Stimulated activated CD8-positive, alpha-beta memory T cell treated with anti-CD3 and anti-CD28 coated beads, Interleukin-4, amount 100 ng/mL, for 48 hours (primary cell): ENCODE data around the gene SCAI.
"Not testable (repeated sequence)": the region's sequence is repeated elsewhere in the genome, so short reads cannot be mapped to it uniquely, and the experiment has no call there.

ENCODE experiments used
- DNase-seq: peaks from one replicate; pipeline ENCODE4 v3.0.0-alpha.2; 2020

Gene SCAI

DNA sequence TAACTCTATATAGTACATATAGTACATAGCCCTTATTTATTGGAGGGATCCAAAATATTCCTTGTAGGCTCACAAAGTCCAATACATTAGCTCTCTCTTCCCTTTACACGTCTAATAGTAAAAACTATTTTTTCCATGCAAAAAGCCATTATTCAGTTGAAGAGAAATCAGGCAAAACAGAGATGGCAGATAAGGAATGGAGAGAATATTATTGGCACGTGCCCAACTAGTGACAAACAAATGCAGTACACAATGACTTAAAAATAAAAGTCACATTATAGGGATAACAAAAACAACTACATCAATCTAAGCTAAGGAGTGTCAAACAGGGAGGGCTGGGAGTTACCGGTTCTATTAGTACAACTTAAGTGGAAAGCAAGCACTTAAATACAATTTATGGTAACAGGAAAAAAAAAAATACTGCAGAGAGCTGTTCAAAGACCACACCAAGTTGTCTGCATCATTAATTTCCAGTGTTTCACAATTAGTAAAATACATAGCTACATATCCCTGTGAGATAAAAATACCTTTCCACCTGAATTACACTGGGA, 4.1 kb upstream of the SCAI start:
- no peak for DNase-seq

DNA sequence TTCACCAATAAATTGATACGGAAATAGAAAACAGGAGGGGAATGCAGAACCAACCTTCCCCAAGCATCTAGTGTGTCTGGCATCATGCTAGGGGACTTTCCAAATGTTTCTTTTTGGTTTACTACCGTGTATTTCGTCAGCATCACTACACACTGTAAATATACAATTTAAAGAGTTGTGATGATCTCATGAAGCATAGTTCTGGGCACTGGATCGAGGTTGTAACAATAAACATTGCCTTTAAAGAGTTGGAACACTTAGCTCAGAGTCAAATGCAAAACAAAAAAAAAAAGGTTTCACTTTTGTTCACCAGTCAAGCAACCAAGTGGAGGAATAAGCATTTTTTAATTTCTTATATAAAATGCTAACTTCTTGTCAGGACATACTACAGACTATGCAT, 2.9 kb upstream of the SCAI start:
- DNase-seq: no peak

DNA sequence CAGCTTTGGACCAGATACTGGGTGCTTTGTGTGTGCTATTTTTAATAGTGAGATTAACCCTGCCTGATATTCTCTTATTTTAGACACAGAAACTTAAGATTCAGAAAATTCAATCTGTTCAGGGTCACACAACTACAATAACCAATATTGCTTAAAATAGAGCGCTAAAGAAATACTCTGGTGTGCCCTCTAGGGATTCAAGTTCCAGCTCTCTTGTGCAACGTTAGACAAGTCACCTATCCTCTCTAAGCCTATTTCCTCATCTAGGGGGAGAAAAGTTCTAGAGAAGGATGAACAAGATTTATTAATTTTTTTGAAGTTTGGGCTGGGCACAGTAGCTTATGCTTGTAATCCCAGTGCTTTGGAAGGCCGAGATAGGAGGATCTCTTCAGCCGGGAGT, 2.1 kb upstream of the SCAI start:
- no peak for DNase-seq

DNA sequence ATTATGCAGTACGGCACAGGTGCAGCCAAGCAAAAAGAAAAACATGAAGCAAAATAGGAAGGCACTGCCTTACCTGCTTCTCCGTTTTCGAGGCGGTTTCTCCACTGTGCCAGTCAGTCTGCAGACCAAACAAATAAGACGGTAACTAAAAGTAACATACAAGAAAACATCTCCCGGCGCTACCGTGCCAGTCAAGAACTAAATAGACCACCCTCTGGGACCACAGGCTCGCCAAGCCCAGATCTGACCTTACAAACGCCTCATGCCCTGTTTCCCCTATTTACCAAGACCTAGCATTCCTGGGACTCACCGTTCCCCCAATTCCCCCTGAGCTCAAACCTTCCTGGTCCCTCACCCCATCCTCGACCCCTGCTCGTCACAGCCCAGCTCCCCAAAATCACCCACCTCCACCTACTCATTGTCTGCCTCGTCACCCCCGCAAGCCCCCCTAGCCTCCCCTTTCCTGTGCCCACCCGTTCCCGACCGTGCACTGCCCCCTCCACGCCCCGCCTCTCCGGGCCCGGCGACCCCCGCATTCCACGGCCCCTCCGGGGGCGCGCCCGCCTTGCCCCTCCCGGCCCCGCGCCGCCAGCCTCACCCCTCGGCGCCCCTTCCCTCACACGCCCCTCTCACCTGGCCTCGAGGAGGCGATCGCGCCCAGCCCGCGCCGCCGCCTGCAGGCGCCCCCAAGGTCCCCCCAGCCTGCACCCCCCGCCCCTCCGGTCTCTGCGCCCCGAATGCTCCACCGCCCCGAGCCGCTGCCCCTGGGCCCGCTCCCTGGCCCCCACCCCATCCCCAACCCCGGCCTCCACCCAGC, 560 bp downstream of the SCAI start:
- peak; percentile 31 for DNase-seq

DNA sequence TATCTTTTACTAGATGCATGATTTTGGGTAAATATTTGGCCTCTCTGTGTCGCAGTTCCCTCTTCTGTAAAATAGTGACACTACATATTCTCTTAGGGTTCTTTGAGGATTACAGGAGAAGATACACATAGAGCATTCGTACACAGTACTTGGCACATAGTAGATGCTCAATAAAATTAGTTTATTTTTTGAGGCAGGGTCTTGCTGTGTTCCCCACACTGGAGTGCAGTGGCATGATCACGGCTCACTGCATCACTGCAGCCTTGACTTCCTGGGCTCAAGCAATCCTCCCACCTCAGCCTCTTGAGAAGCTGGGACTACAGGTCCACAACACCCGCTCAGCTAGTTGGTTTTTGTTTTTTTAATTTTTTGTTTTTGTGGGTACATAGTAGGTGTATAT, 1.6 kb downstream of the SCAI start:
- no peak for DNase-seq

DNA sequence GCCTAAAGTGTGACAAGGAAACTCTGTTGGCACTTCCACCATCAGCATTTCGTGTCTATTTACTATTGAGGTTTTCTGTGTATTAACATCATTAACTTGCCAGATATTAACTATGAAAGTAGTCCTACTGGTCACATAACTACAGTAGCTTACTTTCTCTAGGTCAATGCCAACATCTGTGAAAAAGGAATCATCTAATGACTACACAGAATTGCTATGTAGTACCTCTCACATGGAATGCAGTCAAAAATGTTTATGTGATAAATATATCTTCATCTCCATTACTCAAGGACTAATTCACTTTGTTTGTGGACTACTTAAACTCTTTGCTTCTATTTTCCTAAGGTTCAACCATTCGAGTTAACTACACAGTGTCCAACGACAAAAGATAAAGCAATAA, 2.1 kb downstream of the SCAI start:
- DNase-seq: no peak

DNA sequence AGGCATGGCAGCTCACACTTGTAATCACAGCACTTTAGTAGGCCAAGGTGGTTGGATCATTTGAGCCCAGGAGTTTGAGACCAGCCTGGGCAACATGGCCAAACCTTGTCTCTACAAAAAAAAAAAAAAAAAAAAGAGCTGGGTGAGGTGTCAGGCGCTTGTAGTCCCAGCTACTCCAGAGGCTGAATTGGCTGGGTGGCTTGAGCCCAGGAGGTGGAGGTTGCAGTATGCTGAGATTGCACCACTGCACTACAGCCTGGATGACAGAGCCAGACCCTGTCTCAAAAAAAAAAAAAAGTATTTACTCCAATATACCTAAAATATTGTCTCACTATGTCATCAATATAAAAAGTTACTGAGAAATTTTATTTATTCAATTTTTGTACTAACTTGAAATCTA, 2.8 kb downstream of the SCAI start:
- DNase-seq: no peak

DNA sequence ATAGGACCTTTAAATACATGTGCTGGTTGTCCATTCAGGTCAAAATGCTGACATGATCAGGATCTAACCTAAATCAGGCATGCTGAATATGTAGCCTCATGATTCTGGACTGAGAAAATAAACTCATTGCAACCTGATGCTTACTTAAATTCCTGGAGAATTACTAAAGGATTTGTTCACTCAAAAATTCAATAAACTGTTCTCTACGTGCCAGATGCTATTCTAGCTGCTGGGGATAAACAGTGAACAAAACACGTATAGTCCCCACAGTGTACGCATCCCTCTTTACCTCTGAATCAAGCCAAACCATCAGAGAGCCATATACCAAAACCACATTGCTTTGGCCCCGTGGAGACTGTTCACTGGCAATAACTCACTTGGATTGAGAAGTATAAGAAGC, 6.1 kb downstream of the SCAI start:
- no peak for DNase-seq

DNA sequence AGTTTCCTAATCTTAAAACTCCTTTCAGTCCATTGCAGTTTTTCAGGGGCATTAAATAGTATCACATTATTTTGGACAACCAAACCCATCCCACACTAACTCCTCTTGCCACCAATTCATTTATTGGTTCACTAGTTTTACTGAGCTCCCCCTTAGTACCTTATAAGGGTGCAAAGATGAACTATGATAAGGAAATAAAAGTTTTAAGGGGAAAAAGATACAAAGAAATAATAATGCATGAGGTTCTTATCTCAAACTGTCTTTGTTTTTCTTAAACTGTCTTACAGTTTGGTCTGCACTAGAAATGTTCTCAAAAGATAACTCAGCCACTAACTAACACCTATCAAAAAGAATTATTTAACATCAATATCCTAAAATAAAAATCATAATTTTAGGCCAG, 8.4 kb downstream of the SCAI start:
- no peak for DNase-seq

DNA sequence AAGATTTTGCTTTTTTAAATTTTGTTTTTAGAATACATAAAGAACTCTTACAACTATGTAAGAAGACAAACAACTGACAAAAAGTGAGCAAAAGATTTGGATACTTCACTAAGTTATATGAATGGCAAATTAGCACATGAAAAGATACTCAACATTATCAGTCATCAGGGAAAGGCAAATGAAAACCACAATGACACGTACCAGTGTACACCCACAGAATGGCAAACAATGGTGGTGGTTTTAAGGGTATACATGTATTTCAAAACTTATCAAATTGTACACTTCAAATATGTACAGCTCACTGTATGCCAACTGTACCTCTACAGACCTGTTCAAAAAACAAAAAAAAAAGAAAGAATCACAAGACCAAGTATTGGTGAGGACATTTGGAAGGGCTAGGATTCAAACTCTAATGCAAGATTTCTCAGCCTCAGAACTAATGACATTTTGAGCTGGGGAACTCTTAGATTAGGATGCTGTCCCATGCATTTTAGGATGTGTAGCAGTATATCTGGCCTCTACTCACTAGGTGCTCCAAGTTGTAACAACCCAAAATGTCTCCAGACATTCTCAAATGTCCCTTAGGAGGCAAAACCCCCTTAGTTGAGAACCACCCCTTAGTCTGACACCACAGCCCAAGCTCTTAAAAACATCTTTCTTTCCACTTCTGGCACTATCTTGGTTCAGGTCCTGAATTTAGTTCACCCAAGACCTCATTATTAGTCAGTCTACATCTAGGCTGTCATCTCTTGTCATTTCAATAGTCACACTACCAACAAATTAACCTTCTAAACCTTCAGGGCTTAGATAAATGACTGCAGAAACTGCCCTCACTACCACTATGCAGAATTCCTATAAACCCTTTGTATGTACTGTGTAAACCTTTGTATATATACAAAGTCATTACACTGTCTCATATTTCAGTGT, 9.7 kb downstream of the SCAI start:
- no peak for DNase-seq

DNA sequence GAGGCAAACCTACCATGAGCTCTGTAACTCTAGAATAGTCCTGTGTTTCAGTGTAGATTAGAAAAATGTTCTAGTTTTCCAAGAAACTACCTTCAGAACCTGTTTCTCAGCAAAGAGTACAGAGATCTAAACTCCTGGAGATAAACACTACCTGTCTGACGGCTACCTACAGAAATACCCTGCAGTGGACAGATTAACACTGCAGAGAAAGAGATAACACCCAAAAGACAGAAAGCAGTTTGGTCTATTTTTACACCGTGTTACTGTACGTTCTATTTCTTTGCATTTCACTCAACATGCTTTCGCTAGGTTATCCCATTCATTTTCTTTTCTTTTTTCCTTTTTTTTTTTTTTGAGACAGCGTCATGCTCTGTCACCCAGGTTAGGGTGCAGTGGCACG, 11.6 kb downstream of the SCAI start:
- DNase-seq: no peak

DNA sequence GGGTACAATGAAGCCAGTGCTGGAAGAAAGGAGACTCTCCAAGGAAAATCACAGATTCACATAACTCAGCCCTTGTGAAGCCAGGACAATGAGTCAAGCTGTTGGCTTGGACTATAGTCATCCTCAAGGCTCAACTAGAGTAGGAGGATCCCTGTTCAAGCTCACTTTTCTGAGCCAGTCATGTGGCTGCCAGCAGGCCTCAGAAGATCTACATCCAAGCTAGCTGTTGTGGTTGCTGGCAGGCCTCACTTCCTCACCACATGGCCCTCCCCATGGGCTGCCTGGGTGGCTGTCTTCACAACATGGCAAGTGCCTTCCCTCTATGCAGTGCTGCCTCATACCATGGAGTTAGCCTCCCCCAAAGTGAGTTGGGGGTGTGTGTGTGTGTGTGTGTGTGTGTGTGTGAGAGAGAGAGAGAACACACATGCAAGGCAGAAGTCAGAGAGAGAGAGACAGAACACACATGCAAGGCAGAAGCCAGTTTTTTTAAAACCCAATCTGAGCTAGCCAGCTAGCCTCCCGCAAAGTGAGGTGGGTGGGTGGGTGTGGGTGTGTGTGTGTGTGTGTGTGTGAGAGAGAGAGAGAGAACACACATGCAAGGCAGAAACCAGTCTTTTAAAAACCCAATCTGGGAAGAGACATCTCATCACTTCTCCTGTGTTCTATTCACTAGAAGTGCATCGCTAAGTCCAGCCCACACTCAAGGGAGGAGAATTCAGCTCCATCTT, 17.1 kb downstream of the SCAI start:
- DNase-seq: peak; percentile 79

DNA sequence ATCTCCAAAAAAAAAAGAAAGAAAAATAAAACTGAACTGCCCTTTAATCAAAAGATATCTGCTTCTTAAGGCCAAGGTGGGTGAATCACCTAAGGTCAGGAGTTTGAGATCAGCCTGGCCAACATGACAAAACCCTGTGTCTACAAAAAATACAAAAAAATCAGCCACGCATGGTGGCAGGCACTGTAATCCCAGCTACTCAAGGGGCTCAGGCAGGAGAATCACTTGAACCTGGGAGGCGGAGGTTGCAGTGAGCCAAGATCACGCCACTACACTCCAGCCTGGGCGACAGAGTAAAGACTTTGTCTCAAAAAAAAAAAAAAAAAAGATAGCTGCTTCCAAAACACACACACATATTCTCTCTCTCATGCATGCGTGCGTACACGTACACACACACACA, 17.8 kb downstream of the SCAI start:
- no peak for DNase-seq

DNA sequence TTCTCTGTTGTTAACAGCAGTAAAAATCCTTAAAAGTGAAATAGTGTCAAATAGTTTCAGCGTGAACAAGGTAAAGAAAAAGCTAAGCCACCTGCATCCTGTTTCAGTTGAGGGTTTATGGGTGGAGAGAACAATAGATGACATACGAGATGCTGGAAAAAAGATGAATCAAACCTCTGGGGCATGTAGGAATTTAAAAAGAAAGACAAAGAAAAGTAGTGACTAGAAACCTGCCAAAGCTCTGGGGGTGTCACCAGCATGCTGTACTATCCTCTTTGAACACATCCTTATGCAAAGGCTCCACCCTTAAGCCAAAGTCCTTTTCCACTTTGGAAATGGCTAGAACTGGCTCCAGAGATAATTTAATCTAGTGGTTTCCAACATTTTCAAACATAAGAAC, 22.2 kb downstream of the SCAI start:
- DNase-seq: no peak

DNA sequence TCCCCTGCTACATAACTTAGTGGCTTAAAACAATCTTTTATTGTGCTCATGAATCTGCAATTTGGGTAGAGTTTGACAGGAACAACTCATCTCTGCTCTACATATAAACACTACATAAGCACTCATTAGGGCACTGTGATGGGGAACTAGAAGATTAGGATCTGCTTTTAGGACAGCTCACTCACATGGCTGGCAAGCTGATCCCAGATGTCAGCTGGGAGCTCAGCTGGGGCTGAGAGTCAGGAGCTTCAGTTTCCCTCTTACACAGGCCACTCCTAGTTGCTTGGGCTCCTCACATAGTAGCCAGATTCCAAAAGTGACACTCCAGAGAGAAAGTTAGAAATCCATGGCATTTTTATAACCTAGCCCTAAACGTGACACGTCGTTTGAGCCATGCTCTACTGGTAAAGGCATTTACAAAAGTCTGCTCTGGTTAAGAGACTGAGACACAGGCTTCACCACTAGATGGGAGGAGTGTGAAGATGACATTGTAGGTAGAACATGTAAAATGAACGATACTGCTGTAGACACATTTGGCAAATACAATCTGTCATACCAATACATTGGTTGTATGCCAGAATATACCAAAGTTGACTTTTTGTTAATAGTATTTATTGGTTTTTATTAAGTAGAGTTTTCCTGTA, 23.6 kb downstream of the SCAI start:
- no peak for DNase-seq

DNA sequence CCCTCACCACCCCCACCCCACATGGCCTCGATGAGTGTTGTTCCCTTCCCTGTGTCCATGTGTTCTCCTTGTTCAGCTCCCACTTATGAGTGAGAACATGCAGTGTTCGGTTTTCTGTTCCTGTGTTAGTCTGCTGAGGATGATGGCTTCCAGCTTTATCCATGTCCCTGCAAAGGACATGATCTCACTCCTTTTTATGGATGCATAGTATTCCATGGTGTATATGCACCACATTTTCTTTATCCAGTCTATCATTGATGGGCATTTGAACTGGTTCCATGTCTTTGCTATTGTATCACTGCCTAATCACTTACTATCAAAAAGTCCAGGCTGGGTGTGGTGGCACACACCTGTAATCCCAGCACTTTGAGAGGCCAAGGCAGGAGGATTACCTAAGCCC, 24.6 kb downstream of the SCAI start:
- DNase-seq: not testable (repeated sequence)

DNA sequence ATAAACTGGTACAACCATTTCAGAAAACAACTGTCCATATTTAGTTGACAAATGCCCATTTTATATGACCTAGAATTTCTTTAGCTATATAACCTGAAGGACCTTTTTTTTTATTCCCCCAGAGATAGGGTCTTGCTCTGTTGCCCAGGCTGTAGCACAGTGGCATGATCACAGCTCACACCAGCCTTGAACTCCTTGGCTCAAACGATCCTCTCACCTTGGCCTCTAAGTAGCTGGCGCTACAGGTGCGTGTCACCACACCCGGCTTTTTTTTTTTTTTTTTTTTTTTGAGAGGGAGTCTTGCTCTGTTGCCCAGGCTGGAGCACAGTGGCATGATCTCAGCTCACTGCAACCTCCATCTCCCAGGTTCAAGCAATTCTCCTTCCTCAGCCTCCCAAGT, 28.8 kb downstream of the SCAI start:
- DNase-seq: not testable (repeated sequence)

DNA sequence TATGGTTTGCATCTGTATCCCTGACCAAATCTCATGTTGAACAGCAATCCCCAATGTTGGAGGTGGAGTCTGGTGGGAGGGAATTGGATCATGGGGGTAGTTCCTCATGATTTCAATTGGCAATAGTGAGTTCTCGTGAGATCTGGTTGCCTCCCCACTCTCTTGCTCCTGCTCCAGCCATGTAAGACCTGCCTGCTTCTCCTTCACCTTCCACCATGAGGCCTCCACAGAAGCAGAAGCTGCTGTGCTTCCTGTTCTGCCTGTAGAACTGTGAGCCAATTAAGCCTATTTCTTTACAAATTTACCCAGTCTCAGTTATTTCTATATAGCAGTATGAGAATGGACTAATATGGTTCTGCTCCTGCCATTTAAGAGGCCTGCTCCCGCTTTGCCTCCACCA, 32.9 kb downstream of the SCAI start:
- DNase-seq: no peak

DNA sequence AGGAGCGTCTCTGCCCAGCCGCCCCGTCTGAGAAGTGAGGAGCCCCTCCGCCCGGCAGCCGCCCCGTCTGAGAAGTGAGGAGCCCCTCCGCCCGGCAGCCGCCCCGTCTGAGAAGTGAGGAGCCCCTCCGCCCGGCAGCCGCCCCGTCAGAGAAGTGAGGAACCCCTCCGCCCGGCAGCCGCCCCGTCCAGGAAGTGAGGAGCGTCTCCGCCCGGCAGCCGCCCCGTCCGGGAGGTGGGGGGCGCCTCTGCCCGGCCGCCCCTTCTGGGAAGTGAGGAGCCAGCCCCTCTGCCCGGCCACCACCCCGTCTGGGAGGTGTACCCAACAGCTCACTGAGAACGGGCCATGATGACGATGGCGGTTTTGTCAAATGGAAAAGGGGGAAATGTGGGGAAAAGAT, 34.8 kb downstream of the SCAI start:
- not testable (repeated sequence) for DNase-seq

DNA sequence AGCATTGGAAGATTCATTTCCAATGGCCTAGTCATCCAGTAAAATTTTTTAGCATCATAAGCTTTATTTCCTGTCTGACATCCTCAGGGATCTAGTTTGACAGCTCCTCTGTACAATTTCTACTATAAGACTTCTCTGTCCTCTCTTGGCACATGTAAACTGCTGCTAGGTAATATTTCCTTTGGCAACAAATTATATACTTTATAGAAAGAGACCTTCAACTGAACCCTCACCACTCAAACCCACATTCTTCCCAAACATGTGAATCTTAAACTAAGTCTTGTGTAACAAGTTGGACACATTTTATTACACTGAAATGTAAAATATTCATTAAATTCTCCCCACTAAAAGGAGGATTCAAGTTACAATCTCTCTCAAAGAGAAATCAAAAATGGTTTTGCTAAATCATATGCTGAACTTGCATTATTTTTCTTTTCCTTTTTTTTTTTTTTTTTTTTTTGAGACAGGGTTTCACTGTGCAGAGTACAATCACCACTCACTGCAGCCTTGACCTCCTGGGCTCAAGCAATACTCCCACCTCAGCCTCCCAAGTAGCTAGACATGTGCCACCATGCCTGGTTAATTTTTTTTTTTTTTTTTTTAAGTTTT, 36.9 kb downstream of the SCAI start:
- no peak for DNase-seq

DNA sequence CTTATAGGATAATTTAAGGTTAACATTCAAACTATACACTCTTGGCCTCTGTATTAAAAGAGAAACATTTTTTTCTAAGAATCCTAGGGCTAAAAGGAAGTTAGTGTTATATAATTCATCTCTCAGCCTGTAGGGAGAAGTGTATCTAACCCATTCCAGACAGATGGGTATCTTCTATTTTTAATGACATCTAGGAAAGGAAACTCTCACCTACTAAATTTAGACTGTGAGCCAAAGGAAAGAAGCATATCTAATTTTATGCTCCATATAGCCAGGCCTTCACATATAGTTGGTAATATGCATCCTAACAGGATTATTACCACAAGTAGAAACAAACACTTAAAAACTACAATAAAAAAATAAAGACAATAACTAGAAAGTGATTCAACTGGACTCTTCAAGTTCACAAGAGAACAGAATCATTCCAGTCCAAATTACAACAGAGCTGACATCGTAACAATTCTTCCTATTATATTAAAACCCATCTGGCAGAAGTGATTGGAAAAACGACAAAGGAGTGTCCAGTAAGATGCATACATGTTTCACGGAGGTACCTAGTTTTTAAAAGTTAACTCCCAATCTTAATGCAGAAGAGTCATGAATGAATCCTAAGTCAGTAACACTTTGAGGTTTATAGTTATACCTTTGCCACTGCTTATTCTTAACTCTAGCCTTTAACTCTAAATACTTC, 39.4 kb downstream of the SCAI start:
- no peak for DNase-seq

DNA sequence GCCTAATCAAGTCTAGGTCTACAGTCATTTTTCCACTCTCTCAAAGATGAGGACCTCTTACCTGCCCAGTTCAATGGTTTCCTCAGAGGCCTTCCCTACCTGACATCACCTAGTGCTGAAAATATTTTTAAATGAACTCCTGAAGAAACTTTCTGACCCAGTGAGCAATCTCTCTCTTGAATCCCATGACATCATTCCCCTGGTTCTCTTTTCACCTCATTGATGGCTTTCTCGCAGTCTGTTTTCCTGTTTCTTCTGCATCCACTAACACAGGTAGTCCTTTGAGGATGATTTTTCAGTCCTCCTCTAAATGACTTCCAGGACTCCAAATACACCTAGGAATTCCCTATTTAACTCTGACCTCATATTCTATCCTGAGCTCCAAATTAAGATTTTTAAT, 40.3 kb downstream of the SCAI start:
- DNase-seq: no peak
